AG04450 (cell line): ENCODE data around the gene SDK1. TPM values are rescaled to one million over a fixed set of nuclear protein-coding genes. Genes with fewer than 3 reads are reported as not detected.

Source experiments
- CTCF ChIA-PET: fragments of 300-600, 350-600 bp; formaldehyde crosslinking; extraction: SDS; loops from one replicate; lab custom pipeline; 2022; ENCODE audit warnings: antibody characterized with exemption, inconsistent platforms; lab: Charles Lee
- POLR2A ChIA-PET: fragments of 350-600 bp; formaldehyde crosslinking; extraction: SDS; loops from one replicate; lab custom pipeline; 2021; ENCODE audit warnings: antibody characterized with exemption, inconsistent platforms; lab: Yijun Ruan, JAX
- DNase-seq: peaks from one replicate; pipeline ENCODE4 v3.0.0-alpha.2; 2011; ENCODE audit warnings: low read depth, low spot score
- H3K27ac ChIP-seq: one replicate; pipeline ENCODE4 v1.5.1; 2012; ENCODE audit warnings: low read depth, low read length, control low read depth
- H3K27me3 ChIP-seq: one replicate; pipeline ENCODE4 v1.6.0; 2012; ENCODE audit warnings: low read length; ENCODE audit not compliant: control insufficient read depth, insufficient read depth
- H3K4me3 ChIP-seq: 2 replicates; pipeline ENCODE4 v1.5.1; 2011; ENCODE audit warnings: mild to moderate bottlenecking, low read depth, low read length, control low read depth
- H3K9me3 ChIP-seq: 2 replicates; pipeline ENCODE4 v1.5.1; 2012; ENCODE audit warnings: low read length; ENCODE audit not compliant: control insufficient read depth, insufficient read depth
- CTCF ChIP-seq: IDR thresholded peaks from 2 replicates; pipeline ENCODE4 v1.5.1; 2011; ENCODE audit warnings: low read depth, low read length, control low read depth, inconsistent platforms
- polyA plus RNA-seq: library from polyadenylated mRNA; depleted of rRNA; stranded (reverse); fragments of >200 nt; gene quantifications from 2 replicates; pipeline ENCODE4 v1.2.3, GENCODE V29; 2011

The SDK1 gene
- polyA plus RNA-seq, 1 experiment, result 2.2 TPM

GRCh38 chr7:3374239-3374638 is 73.2 kb downstream of the SDK1 start:
- POLR2A ChIA-PET, result no interaction called here
- TF ChIP-seq CTCF, result no peak
- CTCF ChIA-PET, result no interaction called here
- Histone ChIP-seq H3K4me3 (no peak overlapping the region), H3K27me3 (no peaks in the 10 kb centered on the region), H3K27ac (no peak overlapping the region), H3K9me3 (no peaks in the 10 kb centered on the region)
- no peak for DNase-seq

- Histone ChIP-seq H3K9me3 (no peaks in the 10 kb centered on the region), H3K27me3 (no peaks in the 10 kb centered on the region), H3K27ac (no peak overlapping the region), H3K4me3 (no peak overlapping the region)
- no peak for TF ChIP-seq CTCF
- DNase-seq, result no peak
- ChIA-PET CTCF (no interaction called here), POLR2A (no interaction called here)
Measured at GRCh38 chr7:3378390-3379150, 77.5 kb downstream of the SDK1 start.

- no peak overlapping the region for H3K27ac ChIP-seq
- H3K4me3 ChIP-seq, result no peak overlapping the region
- no peak for DNase-seq
- H3K9me3 ChIP-seq, result no peaks in the 10 kb centered on the region
- no peak for TF ChIP-seq CTCF
- no peaks in the 10 kb centered on the region for H3K27me3 ChIP-seq
- ChIA-PET POLR2A (no interaction called here), CTCF (no interaction called here)
Measured at GRCh38 chr7:3380034-3380433, 79.0 kb downstream of the SDK1 start.

GRCh38 chr7:3380886-3381685 is 80.0 kb downstream of the SDK1 start:
- CTCF ChIA-PET, result no interaction called here
- H3K27ac ChIP-seq, result no peak overlapping the region

More at GRCh38 chr7:3380886-3381685, 80.0 kb downstream of the SDK1 start:
- POLR2A ChIA-PET, result no interaction called here
- Histone ChIP-seq H3K27me3 (no peaks in the 10 kb centered on the region), H3K4me3 (no peak overlapping the region), H3K9me3 (no peaks in the 10 kb centered on the region)
- DNase-seq, result no peak
- TF ChIP-seq CTCF, result no peak
